ENCODE data around the gene DBH.

- TF ChIP-seq, protein P1, sequence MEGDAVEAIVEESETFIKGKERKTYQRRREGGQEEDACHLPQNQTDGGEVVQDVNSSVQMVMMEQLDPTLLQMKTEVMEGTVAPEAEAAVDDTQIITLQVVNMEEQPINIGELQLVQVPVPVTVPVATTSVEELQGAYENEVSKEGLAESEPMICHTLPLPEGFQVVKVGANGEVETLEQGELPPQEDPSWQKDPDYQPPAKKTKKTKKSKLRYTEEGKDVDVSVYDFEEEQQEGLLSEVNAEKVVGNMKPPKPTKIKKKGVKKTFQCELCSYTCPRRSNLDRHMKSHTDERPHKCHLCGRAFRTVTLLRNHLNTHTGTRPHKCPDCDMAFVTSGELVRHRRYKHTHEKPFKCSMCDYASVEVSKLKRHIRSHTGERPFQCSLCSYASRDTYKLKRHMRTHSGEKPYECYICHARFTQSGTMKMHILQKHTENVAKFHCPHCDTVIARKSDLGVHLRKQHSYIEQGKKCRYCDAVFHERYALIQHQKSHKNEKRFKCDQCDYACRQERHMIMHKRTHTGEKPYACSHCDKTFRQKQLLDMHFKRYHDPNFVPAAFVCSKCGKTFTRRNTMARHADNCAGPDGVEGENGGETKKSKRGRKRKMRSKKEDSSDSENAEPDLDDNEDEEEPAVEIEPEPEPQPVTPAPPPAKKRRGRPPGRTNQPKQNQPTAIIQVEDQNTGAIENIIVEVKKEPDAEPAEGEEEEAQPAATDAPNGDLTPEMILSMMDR (conservative IDR thresholded peaks at IDR 0.05; ENCODE audit: low read length) = no peak
- no peak for TF ChIP-seq EZH2phosphoT487 (IDR thresholded peaks at IDR 0.05; ENCODE audit: borderline replicate concordance, low read depth, low read length)
Measured at GRCh38 chr9:133631111-133631510, 5.1 kb upstream of the DBH start.
